ENCODE measurements around the gene MYO9A. TPM values are rescaled to one million over a fixed set of nuclear protein-coding genes. Genes with fewer than 3 reads are reported as not detected.

The MYO9A gene
- total RNA-seq, 1 donor from 2014 or later: 38.5 TPM

GRCh38 chr15:71798641-71799040 lies 319.3 kb downstream of the MYO9A start:
- H3K4me2 ChIP-seq: no peak overlapping the region
- Mint-ChIP-seq H3K27me3 (ENCODE audit: insufficient read depth, low read depth) (peaks cover 4% of the 10 kb centered on the region), H3K4me3 (no peak overlapping the region), H3K9me3 (no peaks in the 10 kb centered on the region), H3K4me1 (peaks cover 3% of the 10 kb centered on the region), H3K27ac (no peak overlapping the region), H3K36me3 (no peaks in the 10 kb centered on the region)
- no peaks in the 10 kb centered on the region for H4K20me1 ChIP-seq (ENCODE audit: low read depth)
- H3F3A ChIP-seq (ENCODE audit: low read depth): no peaks in the 10 kb centered on the region
- no peaks in the 10 kb centered on the region for H3K79me2 ChIP-seq (ENCODE audit: low read depth)
- no peaks in the 10 kb centered on the region for H3K36me3 ChIP-seq
- TF ChIP-seq EZH2phosphoT487 (IDR thresholded peaks at IDR 0.05) (no peak), CTCF (IDR thresholded peaks at IDR 0.05) (no peak), EZH2 (IDR thresholded peaks at IDR 0.05) (no peak)
- H3K4me3 ChIP-seq: no peak overlapping the region
- H3K9me3 ChIP-seq (ENCODE audit: low read depth): no peaks in the 10 kb centered on the region
- no peak overlapping the region for H2AFZ ChIP-seq (replicated peaks)
- no peak for DNase-seq (ENCODE audit: low spot score)
- H3K4me1 ChIP-seq: peaks cover 4% of the 10 kb centered on the region
- H3K27ac ChIP-seq: no peak overlapping the region
- H3K27me3 ChIP-seq: no peaks in the 10 kb centered on the region
- no peak overlapping the region for H3K9ac ChIP-seq

- H4K20me1 ChIP-seq (ENCODE audit: low read depth): no peaks in the 10 kb centered on the region
- H3K36me3 Mint-ChIP-seq: no peaks in the 10 kb centered on the region
- DNase-seq (ENCODE audit: low spot score): no peak
- H3K36me3 ChIP-seq: no peaks in the 10 kb centered on the region
- no peaks in the 10 kb centered on the region for H3K9me3 Mint-ChIP-seq
- no peak overlapping the region for H3K4me3 Mint-ChIP-seq
- H3K9ac ChIP-seq: no peak overlapping the region
- H3K27ac Mint-ChIP-seq: no peak overlapping the region
- peaks cover 2% of the 10 kb centered on the region for H3K27me3 Mint-ChIP-seq (ENCODE audit: insufficient read depth, low read depth)
- TF ChIP-seq CTCF (IDR thresholded peaks at IDR 0.05): no peak
- TF ChIP-seq EZH2phosphoT487 (IDR thresholded peaks at IDR 0.05): no peak
- TF ChIP-seq EZH2 (IDR thresholded peaks at IDR 0.05): no peak
- no peaks in the 10 kb centered on the region for H3K27me3 ChIP-seq
- H3F3A ChIP-seq (ENCODE audit: low read depth): no peaks in the 10 kb centered on the region
- H3K4me1 ChIP-seq: no peaks in the 10 kb centered on the region
- H3K4me3 ChIP-seq: no peak overlapping the region
- no peaks in the 10 kb centered on the region for H3K79me2 ChIP-seq (ENCODE audit: low read depth)
- no peak overlapping the region for H2AFZ ChIP-seq (replicated peaks)
- H3K27ac ChIP-seq: no peak overlapping the region
- H3K9me3 ChIP-seq (ENCODE audit: low read depth): no peaks in the 10 kb centered on the region
- H3K4me1 Mint-ChIP-seq: no peaks in the 10 kb centered on the region
- H3K4me2 ChIP-seq: no peak overlapping the region
Observed at GRCh38 chr15:71792521-71792920, 325.4 kb downstream of the MYO9A start.

- Histone ChIP-seq H3F3A (ENCODE audit: low read depth) (no peaks in the 10 kb centered on the region), H3K36me3 (no peaks in the 10 kb centered on the region), H3K4me3 (no peak overlapping the region), H3K4me2 (no peak overlapping the region), H3K27me3 (no peaks in the 10 kb centered on the region), H3K79me2 (ENCODE audit: low read depth) (no peaks in the 10 kb centered on the region), H3K9ac (no peak overlapping the region), H3K9me3 (ENCODE audit: low read depth) (no peaks in the 10 kb centered on the region), H4K20me1 (ENCODE audit: low read depth) (no peaks in the 10 kb centered on the region), H2AFZ (replicated peaks) (no peak overlapping the region), H3K27ac (no peak overlapping the region), H3K4me1 (no peaks in the 10 kb centered on the region)
- no peaks in the 10 kb centered on the region for H3K36me3 Mint-ChIP-seq
- H3K27me3 Mint-ChIP-seq (ENCODE audit: insufficient read depth, low read depth): peaks cover 2% of the 10 kb centered on the region
- H3K9me3 Mint-ChIP-seq: no peaks in the 10 kb centered on the region
- no peaks in the 10 kb centered on the region for H3K4me1 Mint-ChIP-seq
- TF ChIP-seq CTCF (IDR thresholded peaks at IDR 0.05) (no peak), EZH2phosphoT487 (IDR thresholded peaks at IDR 0.05) (no peak), EZH2 (IDR thresholded peaks at IDR 0.05) (no peak)
- no peak overlapping the region for H3K4me3 Mint-ChIP-seq
- no peak overlapping the region for H3K27ac Mint-ChIP-seq
- no peak for DNase-seq (ENCODE audit: low spot score)
Observed at GRCh38 chr15:71791975-71792374, 326.0 kb downstream of the MYO9A start.

All from neural progenitor cell (in vitro differentiated cells).